ENCODE data around the gene IER5.

The IER5 gene

DNA sequence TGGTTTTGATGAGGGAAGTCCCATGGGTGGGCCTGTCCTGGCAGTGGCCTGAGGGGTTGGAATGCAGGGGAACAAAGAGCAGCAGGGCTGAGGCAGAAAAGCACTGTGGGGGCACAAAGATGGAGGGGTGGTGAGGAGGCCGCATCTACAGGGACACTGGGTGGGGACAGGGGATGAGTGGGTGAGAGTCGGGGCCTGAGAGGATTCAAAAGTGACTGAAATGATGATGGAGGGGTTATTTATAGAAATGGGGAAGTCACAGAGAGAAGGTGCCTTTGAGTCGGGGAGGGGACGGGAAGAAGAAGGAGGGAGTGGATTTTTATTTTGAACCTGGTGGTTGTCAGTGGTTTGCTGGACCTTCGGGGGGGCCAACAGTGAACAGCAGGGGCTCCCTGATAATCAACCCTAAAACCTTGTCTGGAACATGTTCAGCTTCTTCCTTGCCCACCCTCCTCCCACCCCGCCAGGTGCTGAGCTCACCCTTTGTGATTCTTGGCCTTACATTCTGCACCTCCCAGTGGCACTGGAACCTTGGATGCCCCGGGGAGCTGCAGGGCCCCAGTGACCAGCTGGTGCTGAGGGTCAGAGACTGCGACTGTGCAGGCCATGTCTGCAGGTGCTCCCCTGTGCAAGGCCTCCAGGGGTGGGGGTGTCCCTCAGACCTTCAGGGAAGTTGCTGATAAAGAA is 42.9 kb downstream of the IER5 start:
- TF ChIP-seq, protein P1, sequence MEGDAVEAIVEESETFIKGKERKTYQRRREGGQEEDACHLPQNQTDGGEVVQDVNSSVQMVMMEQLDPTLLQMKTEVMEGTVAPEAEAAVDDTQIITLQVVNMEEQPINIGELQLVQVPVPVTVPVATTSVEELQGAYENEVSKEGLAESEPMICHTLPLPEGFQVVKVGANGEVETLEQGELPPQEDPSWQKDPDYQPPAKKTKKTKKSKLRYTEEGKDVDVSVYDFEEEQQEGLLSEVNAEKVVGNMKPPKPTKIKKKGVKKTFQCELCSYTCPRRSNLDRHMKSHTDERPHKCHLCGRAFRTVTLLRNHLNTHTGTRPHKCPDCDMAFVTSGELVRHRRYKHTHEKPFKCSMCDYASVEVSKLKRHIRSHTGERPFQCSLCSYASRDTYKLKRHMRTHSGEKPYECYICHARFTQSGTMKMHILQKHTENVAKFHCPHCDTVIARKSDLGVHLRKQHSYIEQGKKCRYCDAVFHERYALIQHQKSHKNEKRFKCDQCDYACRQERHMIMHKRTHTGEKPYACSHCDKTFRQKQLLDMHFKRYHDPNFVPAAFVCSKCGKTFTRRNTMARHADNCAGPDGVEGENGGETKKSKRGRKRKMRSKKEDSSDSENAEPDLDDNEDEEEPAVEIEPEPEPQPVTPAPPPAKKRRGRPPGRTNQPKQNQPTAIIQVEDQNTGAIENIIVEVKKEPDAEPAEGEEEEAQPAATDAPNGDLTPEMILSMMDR (IDR thresholded peaks at IDR 0.05; ENCODE audit: extremely low read depth, missing control alignments), result no peak
- DNase-seq (ENCODE audit: low spot score), result peak; percentile 78

DNA sequence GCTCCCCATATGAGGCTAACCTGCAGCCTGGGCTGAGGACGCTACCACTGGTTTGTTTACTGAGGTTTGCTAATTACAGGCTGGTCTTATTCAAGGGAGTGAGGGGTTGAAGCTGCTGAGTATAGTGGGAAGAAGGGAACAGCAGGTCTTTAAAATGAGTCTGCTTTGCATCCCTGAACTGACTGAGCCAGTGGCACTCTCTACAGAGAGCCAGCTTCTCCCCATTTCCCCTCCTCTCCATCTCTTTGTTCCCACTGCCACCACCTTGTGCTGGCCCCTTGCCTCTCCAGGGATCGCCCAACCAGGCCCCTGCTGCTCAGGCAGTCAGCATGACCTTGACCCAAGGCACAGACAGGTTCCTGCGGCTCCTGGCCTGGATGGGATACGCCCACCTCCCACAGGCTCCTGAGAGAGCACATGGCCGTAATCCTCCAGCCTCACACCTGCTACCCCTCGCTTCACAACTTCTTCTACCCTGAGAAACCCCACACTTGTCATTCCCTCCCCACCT is 45.0 kb downstream of the IER5 start:
- TF ChIP-seq, protein P1 (IDR thresholded peaks at IDR 0.05; ENCODE audit: extremely low read depth, missing control alignments), result no peak
- DNase-seq (ENCODE audit: low spot score), result no peak

DNA sequence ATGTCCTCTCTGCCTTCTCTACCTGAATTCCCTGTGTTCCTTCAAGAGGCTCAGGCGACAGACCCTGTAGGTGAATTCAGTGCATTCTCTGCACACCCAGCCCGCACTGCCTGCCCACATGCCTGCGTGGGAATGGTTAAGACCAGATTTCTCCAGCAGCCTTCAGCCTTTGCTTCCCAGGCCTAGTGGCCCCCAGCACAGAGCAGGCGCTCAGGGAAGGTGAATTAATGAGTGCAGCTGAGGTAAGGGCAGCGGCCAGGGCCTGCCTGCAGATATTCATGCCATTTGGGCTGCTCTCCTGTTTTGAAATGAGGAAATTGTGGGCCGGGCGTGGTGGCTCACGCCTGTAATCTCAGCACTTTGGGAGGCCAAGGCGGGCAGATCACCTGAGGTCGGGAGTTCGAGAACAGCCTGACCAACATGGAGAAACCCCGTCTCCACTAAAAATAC is 45.5 kb downstream of the IER5 start:
- TF ChIP-seq, protein P1 (IDR thresholded peaks at IDR 0.05; ENCODE audit: extremely low read depth, missing control alignments), result no peak
- no peak for DNase-seq (ENCODE audit: low spot score)

DNA sequence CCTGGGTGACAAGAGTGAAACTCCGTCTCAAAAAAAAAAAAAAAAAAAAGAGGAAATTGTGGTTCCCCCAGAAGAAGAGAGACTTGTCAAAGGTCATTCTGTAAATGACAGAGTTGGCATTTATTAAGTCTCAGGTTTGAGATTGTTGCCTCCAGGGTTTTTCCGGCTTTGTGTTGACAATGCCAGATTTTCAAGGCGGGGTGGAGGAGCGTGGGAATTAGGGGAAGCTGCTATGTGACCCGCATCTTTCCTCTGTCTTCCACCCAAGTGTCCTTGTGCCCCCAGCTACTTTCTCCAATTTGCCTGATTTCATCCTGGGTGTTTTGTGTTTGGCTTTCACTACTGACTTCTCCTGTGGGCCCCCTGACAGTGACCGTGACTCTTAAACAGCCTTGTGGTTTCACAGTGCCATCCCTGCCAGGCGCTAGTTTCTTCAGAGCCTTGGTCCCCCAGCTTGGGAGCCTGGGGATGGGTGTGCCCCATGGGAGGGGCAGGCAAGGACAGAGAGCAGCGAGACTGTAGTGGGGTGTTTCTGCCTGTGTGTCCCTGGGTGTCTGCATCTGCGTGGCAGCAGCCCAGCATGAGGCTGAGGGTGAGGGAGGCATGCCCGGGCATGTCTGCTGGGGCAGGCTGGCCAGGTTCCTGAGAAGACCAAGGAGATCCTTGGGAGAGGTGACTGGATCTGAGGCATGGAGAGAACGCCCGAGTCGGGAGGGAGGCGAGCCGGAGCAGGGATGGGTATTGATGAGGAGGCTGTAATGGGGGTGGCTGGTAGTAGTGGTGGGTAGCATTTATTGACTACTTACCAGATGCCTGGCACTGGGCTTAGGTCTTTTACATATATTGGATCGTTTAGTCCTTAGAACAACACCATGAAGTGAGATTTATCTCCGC is 46.3 kb downstream of the IER5 start:
- peak; percentile 56 for DNase-seq (ENCODE audit: low spot score)
- TF ChIP-seq, protein P1 (IDR thresholded peaks at IDR 0.05; ENCODE audit: extremely low read depth, missing control alignments), result no peak

DNA sequence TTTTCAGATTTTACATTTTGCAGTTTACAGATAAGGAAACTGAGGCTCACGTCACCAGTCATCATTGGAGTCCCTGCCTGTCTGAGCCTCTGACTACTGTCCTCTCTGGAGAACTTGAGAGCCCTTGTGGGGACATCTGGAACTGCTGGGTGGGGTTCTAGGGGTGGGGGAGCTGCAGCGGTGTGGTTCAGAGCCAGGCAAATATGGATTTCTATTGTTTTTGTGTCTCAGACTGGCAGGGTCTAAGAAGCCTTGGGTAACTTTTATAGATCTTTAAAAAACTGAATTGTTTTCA is 46.9 kb downstream of the IER5 start:
- TF ChIP-seq, protein P1 (IDR thresholded peaks at IDR 0.05; ENCODE audit: extremely low read depth, missing control alignments), result no peak
- DNase-seq (ENCODE audit: low spot score), result no peak

DNA sequence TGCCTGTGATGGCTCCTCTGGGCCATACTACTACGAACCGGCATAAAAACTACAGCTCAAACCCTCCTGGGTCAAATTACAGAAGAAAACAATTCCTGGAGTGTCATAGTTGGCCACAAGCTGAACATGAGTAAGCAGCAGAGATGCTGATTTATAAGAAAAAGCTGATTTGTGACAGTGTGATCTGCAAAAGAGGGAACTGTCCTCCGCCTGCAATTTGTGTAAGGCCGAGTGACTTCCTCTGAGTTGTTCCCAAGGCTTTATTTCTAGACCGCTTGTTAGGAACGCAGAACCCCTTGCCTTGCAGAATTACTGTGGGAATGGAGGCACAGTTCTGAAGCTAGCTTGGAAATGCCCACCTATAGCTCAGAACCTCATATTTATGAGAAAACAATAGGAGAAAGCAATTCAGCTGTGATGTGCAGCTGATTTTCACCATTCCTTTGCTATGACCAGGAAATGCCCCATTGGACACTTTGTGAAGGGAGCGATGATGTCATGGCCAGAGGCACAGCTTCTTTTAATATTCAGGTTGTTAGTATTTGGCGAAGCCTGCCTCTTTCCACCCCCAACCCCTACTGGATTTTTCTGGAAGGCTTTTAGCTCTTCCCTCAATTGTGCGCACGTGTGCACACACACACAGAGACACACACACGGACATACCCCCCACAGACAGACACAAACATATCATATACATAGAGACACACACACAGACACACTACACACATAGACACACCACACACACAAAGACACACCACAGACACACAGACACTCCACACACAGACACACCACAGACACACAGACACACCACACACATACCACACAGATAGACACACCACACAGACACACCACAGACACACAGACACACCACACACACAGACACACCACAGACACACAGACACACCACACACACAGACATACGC is 47.6 kb downstream of the IER5 start:
- TF ChIP-seq, protein P1 (IDR thresholded peaks at IDR 0.05; ENCODE audit: extremely low read depth, missing control alignments), result no peak
- no peak for DNase-seq (ENCODE audit: low spot score)
